Measurements from ENCODE around the gene RASSF5.

RASSF5 gene

GRCh38 chr1:206635080-206635977, 128.0 kb downstream of the RASSF5 start, which contains the start of gene DYRK3:
Gene DYRK3, plus strand, starts transcription at chr1:206635536. Its CDS starts 168 bp downstream, at chr1:206635704.
- DNase-seq (ENCODE audit: low read depth): peak; percentile 84

DNA sequence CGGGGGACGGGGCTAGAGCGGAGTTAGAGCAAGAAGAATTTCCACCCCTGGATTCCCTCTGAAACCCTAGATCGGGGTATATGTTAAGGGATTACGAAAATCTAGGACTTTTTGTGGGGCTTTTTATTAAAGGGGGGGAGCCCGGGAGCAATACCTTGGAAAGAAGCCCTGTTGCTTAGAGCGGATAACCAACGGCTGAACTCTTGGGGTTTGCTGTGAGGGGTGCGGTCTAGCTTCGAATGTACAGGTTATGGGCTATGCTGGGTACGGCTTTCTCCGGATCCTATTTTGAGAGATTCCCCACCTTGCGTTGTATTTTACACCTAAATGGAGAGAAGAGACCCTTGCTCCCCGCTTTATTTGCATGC, 128.6 kb downstream of the RASSF5 start:
- no peak for DNase-seq (ENCODE audit: low read depth)

GRCh38 chr1:206636671-206637070, 129.3 kb downstream of the RASSF5 start:
- DNase-seq (ENCODE audit: low read depth): no peak

- DNase-seq (ENCODE audit: low read depth): no peak
These were observed 130.3 kb downstream of the RASSF5 start for GRCh38 chr1:206637605-206638004.

Data from activated gamma-delta T cell treated with anti-CD3 and anti-CD28 coated beads, Interleukin-2, amount 50 U/mL, for 16 hours (primary cell).